Glomerular endothelial cell (primary cell): ENCODE data around the gene ITGB1BP1. TPM values are rescaled to one million over a fixed set of nuclear protein-coding genes. Genes with fewer than 3 reads are reported as not detected.

Experiments
- DNase-seq: peaks from one replicate; pipeline ENCODE4 v3.0.0-alpha.2; 2011; ENCODE audit warnings: low read depth, low spot score; ENCODE audit errors: extremely low read depth
- total RNA-seq: library from RNA; depleted of rRNA; stranded (reverse); fragments of >200 nt; gene quantifications from 2 replicates; pipeline ENCODE4 v1.2.3, GENCODE V29; 2015

The ITGB1BP1 gene
- total RNA-seq, 1 donor from 2014 or later: 50.3 TPM

DNA sequence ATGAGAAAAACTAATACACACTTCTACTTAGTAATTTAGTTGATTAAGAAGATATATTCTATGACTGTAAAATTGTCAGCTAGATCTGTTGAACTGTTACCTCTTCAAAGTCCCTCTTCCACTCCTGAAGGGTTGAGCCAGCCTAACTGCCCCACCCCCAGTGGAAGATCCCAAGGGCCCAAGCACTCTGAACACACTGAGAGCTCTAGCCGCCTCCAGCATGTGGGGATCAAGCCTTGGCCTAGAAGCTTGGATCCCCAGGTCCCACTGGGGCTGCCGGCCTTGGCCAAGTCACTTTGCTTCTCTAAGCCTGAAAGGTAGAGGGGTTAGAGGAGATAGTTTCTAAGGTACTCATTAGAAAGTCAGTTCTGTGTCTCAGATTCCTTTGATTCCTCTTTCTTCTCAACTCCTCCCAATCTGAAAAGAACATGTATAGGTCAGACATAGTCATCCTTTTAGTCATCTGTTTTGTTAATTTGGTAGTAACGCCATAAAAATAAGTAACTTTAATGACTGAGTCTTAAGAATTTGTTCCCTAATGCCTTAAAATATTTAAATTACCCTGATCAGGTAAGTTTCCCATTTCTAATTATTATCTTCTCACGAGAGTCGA, 5.7 kb upstream of the ITGB1BP1 start:
- no peak for DNase-seq

DNA sequence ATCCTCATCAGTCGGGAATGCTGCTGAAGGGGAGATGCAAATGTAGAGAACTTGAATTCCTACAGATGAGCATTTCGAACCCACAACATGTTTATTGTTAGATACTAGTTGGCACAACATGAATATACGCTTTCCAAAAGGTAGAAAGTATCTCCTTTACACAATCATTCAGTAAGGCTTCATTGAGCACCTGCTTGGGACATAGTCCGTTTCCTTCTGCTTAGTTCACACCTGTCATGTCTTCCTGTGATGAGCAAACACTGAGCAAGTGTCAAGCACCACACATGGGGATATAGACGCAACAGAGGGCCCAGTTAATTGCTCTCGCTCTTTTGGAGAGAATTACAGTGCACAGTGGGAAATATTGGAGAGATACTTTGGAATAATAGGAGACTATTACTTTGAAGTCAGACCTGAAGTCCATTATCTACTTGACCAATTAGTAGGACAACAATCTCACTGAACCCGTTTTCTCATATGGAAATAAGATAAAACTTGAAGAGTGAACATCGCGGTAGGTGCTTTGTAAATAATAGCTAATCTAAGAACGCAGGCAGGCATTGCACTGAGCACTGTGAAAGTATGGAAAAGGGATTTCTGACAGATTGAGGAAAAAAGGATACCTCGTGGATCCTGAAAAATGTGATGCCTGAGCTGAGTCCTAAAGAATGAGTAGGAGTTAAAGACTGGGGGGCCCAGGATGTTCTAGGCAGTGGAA, 1.3 kb upstream of the ITGB1BP1 start:
- no peak for DNase-seq

DNA sequence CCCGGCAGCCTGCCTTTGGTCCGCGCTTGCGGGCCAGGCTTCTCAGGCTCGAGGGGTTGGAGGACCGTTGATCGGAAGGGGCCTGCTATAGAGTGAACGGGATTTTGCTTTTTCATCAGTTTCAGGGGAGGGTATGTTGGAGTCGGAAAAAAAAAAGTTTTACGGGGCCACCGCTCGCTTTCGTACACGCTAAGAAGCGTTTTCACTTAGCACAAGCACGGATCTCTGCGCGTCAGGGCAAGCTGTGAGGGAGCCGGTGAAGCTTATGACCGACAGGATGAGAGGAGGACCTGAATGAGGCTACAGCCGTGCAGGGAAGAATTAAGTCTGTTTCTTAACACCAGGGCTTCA, 569 bp upstream of the ITGB1BP1 start:
- DNase-seq: no peak

DNA sequence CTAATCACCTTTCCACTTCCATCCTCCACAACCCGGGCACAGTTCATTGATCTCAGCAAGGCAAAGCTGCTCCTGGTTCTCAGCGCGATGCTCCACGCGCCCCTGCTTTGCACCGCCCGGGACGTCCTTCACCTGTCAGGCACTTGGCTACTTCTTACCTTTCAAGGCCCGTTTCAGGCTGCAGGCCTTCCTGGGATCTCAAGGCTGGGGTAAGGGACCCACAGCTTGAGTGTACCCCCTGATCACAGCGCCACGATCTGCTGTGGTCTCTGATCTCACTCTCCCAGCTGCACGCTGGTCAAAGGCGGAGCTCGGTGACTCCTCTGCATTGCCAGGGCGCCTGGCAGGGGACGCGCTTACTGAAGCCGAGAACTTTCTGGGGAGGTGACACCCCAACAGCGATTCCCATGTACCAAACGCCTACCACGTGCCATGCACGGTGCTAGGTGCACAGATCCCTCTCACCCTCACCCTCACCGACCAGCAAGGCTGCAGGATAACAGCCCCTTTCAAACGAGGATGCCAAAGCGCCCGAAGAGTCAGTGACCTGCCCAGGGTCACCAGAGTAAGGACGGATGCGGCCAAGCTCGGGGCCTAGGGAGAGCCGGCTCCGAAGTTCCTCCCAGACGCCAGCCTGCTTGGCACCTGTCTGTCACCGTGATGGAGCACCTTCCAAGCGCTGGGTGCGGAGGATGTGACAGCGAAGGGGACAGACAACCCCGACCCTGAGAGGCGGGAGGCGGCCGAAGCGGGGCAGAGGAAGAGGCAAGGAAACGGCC, 818 bp downstream of the ITGB1BP1 start:
- no peak for DNase-seq

DNA sequence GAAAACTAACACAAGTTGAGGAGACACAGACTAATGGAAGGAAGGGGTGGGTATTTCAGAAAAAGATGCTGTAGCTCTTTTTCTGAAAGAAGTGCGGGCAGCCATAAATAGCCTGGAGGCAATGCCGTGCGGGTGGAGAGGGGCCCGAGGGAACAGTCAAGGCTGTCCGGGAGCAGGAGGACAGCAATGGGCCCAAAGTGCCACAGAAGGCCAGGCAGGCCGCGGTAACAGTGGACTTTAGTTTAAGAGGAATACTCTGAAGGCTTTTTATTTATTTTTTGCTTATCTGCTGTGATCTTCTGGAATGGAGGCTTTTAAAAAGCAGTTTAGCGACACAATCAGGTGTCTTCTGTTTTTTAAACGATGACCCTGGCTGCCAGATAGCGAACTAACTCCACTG, 2.8 kb downstream of the ITGB1BP1 start:
- no peak for DNase-seq

DNA sequence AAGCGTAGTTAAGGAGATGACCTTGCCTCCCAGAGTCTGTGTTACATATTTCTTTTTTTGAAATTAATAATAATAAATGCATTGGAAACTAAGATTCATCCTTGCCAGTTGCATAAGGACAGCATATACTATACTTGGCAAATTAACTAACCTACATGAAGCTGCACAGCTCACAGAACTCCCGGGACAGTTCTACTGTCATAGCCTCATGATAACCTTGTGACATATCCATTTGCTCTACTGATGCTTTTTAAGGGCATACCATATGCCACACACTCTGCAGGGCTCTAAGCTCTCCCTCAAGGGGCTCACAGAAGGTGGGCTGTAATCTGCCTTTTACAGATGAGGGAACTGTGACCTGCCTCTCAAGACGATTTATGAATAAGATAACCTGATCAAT, 3.8 kb downstream of the ITGB1BP1 start:
- DNase-seq: no peak

DNA sequence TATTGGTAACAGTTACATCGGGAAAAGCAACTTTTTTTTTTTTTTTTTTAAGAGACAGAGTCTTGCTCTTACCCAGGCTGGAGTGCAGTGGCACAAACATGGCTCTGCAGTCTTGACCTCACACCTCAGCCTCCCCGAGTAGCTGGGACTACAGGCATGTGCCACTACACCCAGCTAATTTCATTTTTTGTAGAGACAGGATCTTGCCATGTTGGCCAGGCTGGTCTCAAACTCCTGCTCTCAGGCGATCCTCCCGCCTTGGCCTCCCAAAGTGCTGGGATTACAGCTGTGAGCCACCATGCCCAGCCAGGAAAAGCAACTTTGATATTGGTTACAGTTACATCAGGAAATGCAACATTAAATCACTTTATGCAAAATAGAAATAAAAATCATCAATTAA, 4.6 kb downstream of the ITGB1BP1 start:
- DNase-seq: no peak

DNA sequence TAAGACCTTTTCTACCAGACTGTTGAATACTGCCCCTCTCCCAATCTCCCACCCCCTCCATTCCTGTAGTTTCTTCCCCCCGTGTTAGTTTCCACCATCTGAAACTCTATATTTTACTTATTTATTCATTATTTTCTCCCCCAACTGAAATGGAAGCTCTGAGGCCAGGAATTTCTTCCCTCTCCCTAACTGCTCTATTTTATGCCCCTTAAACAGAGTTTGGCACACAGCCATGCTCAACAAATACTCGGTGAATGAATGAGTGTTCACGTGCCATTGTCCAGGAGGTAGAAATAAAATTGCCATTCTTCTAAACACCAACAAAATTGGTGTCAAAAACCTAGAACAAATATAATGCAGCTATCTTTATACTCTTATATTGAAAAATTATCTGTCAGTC, 5.6 kb downstream of the ITGB1BP1 start:
- no peak for DNase-seq

DNA sequence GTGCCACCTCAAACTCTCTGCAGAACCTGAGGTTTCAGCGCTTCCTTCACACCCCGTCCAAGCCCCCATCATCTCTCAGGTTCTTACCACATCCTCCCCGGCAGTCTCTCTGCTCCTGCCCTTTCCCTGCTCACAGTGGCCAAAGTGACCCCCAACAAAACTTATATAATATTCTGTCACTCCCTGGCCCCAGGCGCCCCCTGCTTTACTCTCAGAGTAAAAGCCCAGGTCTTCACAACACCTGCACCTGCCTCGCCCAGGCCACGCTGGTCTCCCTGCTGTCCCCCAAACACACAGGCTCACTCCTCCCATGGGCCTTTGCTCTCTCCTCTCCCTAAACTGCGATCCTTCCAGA, 6.4 kb downstream of the ITGB1BP1 start:
- DNase-seq: no peak

DNA sequence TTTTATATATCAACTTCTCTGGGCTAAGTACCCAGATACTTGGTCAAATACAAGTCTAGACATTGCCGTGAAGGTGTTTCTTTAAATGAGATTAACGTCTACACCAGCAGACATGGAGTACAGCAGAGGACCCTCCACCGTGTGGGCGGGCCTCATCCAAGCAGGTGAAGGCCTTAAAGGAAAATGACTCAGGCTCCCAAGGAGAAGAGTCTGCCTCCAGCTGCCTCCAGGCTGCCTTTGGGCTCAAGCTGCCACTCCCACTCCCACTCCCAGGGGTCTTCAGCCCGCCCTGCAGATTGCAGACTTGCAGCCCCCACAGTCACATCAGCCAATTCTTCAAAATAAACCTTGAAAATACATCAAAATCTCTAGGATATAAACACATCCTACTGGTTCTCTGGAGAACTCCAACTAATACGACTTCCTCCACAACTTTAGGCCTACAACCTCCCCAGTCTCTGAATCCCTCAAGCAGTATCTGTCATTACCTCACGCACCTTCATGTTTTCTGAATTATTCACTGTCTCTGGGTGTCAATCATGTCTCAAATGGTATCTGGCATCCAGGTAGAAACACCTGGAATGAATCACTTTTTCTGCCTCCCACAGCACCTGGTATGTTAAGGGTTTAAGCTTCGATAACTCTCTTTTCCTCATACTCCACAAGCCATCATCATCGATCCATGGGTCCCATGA, 6.9 kb downstream of the ITGB1BP1 start:
- DNase-seq: no peak

DNA sequence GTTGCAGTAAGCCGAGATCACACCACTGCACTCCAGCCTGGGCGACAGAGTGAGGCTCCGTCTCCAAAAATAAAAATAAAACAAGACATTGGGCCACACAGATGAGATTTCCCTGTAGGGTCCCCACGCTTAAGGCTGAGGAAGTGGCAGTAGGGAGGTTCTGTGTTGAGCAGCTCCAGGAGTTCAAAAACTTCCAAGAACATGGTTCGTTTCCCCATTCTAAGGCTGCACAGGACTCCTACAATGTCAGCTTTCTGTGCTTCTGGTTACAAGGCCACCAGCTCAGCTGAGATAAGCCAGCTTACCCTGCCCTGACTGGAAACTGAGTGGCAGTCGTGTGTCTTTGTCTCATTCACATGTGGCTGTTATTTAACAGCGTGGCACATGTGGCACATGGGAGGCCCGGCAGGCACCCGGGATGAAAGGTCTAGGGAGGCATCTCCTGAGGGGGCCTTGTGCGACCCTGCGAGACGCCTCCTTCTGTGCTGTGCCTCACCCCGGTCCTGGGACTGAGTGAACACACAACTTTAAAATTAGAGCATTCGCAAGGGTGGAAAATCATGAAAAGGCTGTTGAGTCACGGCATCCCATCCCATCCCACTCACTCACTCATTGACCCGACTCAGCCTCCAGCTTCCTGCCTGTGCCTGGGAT, 7.7 kb downstream of the ITGB1BP1 start:
- no peak for DNase-seq

DNA sequence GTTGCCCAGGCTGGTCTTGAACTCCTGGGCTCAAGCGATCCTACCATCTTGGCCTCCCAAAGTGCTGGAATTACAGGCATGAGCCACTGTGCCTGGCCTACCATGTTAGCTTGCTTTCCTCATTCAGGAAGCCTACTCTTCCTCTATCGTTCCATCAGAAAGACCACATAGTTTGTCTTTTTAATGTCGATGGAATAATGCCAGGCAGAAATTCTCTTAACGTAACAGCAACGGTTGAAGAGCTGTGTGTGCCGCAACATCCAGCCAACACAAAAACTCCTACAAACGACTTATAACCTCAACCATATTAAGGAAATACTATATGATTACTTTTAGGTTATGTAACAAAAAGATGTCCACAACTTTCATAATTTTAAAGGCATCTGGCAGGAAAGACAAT, 10.5 kb downstream of the ITGB1BP1 start:
- DNase-seq: no peak

DNA sequence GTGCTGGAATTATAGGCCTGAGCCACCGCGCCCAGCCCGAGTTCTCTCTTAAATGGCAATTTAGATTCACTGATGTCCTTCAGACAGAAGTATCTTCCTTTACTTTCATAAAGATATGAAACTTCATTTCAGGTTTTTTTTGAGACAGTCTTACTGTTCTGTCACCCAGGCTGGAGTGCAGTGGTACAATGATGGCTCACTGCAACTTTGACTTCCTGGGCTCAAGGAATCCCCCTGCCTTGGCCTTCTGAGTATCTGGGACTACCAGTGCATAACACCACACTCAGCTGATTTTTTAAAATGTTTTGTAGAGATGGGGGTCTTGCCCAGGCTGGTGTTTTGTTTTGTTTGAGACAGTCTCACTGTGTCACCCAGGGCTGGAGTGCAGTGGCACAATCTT, 13.2 kb downstream of the ITGB1BP1 start:
- DNase-seq: no peak

DNA sequence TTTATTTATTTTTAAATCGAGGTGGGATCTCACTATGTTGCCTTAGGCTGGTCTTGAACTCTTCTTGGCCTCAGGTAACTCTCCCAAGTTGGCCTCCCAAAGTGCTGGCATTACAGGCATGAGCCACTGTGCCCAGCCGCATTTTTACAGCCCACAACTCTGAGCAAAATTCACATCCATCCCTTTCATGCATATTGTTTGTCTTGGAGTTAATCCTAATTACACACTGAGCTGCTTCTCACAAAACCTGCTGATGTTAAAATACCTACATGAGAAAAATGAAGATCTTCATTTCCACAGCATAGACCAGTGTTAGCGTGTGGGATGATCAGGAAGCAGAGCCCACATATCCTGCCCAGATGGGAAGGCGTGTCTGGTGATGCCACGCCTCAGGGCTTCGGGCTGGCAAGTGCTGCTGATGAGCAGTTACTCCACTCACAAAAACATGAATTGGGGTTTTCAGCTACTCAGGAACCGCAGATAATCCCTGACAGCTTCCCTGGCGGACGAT, 14.6 kb downstream of the ITGB1BP1 start:
- no peak for DNase-seq

DNA sequence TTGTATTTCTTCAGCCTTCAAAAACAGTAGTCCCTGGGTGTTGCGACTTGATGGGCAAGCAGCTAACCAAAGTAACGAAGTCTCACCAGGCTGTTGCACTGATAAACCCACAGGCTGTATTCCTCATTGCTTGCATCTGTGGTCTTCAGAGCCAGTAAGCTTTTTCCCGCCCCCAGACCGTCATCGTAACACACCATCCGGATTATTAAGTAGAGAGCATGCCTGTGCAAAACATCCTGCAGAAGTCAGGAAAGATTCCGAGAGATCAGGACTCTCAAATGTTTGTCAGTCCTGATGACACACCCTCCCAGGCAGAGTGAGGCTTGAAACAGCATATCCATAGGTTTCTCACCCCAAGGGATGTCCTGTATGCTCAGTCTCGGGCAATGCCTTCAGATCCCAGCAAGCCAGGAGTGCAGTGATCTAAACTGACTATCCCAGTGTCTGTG, 15.9 kb downstream of the ITGB1BP1 start:
- no peak for DNase-seq

DNA sequence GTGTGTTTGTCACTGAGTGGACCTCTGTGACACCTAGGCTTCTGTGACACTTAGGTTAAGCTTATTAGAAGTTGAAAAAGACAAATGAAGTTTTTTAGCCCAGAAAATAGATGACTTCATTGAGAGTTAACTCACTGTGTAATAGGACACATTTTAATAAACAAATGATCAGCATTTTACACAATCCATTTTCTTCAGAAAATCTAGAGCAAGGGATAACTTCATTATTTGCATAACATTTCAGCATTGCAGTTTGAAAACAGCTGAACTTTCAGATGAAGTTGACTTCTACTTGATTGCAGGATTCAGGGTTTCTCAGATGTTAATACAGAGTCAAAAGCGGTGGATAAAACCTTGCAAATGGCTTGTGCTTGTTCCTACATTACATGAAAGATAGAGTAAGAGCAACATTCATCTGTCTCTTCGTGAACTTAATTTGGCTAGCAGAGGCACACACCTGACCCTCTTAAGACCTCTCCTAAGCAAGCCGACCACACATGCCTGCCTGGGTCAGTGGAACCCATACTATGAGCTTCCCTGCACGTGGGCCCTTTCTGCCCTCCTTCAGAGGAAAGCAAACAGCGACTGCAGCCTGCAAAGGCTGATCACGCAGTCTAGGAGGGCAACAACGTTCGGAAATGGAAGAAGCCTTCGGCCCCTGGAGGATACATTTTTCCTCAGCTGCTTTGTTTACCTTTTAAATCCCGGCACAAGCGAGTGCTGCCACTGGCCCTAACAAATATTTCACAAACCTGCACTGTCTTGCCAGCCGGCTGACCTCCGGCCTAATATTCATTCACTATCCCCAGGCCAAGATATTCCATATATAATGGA, 16.6 kb downstream of the ITGB1BP1 start:
- DNase-seq: no peak

DNA sequence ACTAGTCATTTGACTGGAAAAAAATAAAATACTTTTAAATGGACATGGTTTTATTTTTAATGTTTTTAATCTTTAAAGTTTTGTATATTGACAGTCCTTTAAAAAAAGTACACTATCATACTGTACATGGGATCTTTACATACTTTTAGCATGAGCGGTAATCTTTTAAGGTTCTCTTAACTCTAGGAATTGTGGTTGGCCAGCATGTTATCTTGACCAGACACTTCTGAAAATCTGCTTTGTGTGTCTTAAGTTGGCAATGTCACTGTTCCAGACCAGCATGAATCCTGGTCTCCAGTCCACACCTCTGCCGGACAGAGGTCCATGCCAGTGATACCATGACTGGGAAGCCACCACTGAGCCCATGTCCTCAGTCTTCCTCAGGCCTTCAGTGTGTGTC, 17.7 kb downstream of the ITGB1BP1 start:
- no peak for DNase-seq

DNA sequence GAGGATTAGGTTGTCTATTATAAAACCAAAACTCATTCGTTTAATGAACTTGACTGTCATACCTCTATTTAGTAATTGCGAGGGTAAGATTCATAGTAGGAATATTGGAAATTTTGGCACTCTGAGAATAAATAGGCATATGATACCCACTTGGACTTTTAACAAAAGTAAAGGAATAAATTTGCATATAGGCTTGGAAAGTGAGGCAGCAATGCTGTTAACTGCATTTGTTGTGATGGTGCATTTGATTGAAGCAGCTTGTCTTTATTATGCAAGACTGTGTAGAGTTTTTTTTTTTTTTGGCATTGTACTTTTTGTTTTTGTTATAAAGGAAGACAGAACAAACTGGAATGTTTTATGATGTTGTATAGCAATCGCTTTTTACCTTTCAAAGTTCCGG, 18.9 kb downstream of the ITGB1BP1 start:
- DNase-seq: no peak

DNA sequence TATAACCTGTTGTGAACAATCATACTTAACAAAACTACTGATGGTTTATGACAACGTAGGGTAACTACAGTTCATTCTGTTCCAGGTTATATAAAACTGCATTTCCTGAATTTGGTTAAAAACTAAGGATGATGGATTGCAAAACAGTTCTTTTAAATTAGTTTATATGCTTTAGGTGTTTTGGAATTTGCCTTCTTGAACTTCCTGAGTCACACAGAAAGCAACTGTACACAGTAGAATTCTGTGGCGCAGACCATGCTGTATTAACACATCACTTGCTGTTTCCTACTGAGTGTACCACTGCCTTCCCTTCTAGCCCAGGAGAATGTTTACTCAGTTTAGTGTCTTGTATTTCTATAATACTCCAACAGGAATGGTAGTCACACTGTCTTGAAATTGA, 19.4 kb downstream of the ITGB1BP1 start:
- DNase-seq: no peak
